ENCODE data around the gene PCBP4.

The PCBP4 gene

DNA sequence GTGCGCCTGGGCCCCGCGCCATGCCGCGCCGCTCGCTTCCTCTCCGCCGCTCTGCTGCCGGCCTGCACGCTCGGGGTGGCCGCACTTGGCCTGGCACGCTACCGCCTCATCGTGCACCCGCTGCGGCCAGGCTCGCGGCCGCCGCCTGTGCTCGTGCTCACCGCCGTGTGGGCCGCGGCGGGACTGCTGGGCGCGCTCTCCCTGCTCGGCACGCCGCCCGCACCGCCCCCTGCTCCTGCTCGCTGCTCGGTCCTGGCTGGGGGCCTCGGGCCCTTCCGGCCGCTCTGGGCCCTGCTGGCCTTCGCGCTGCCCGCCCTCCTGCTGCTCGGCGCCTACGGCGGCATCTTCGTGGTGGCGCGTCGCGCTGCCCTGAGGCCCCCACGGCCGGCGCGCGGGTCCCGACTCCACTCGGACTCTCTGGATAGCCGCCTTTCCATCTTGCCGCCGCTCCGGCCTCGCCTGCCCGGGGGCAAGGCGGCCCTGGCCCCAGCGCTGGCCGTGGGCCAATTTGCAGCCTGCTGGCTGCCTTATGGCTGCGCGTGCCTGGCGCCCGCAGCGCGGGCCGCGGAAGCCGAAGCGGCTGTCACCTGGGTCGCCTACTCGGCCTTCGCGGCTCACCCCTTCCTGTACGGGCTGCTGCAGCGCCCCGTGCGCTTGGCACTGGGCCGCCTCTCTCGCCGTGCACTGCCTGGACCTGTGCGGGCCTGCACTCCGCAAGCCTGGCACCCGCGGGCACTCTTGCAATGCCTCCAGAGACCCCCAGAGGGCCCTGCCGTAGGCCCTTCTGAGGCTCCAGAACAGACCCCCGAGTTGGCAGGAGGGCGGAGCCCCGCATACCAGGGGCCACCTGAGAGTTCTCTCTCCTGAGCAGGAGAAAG, 11.1 kb downstream of the PCBP4 start:
- DNase-seq (ENCODE audit: low read depth in 3 of 3): no peak

DNA sequence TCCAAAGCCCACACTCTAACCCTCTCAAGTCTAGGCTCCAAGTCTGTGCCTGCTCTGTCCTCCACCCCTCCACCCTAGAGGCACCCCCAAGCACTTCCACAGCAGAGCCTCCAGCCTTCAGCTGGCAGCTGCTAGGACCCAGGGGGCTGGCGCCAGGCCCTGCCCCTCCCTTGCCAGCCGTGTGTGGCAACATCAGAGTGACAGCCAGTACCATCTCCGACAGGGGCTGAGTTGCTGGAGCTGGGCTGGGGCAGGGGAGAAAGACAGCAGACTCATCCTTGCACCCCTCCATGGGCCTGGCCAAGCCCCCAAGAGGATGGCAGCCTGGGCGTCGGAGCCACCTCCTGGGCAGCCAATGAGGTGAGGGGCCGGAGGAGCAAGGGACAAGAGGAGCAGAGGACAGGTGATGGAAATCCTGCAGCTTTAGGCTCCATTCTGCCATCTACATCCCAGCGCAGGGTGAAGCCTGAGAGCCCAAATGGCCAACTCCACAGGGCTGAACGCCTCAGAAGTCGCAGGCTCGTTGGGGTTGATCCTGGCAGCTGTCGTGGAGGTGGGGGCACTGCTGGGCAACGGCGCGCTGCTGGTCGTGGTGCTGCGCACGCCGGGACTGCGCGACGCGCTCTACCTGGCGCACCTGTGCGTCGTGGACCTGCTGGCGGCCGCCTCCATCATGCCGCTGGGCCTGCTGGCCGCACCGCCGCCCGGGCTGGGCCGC, 11.9 kb downstream of the PCBP4 start, which contains the start of gene GPR62:
TSS of gene GPR62 (plus strand) at position 207 of the 718 bp plus-strand sequence. CDS start at position 479, 272 bp downstream.
- DNase-seq (ENCODE audit: low read depth in 3 of 3): no peak

DNA sequence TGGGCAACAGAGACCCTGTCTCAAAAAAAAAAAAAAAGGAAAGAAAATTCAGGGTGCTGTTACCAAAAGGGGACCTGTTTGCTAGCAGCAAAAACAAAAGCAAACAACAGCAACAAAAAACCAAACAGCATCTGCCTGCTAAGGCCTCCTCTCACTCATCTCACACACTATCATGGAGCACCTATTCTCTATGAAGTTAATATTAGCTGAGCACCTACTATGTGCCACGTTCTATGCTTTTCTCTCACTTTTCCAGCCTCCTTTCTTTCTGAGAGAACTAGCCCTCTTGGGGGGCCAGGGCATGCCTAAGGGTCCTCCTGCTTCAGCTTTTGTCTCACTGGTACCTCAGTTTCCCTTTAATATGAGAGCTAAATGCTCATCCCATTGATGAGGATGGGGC, 12.5 kb downstream of the PCBP4 start:
- DNase-seq (ENCODE audit: low read depth in 3 of 3): no peak

DNA sequence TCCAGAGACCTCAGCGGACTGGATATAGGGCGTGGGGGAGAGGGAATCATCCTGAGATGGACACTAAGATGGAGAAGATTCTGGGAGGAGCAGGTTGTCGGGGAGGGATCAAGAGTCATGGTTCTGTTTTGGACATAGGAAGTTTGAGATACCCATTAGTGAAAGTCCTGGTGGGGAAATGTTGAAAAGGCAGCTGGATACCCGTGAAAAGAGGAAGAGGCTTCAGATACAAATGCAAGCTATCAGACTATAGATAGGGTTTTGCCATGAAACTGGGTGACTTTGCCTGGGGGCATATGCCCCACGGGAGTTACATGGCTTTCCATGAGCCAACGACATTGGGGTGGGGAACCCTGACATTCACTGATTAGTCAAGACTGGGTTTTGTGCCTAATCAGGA, 13.1 kb downstream of the PCBP4 start:
- no peak for DNase-seq (ENCODE audit: low read depth in 3 of 3)

DNA sequence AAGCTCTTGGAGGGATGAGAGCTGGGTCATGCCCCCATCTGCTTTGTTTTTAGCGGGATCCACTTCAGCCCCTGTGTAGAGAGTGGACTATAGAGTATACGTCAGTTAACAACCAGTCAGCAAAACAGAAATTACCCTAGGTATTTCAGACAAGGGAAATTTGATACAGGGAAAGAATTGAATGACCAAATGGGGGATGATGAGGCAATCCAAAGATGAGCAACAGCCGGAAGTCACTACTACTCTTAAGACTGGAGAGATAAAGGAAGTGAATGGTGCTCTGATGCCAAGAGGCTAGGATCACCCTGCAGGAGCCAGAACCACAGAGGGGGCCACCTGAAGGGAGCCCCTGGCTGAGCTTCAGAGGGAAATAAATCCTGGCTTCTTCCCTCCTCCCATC, 13.8 kb downstream of the PCBP4 start:
- no peak for DNase-seq (ENCODE audit: low read depth in 3 of 3)

DNA sequence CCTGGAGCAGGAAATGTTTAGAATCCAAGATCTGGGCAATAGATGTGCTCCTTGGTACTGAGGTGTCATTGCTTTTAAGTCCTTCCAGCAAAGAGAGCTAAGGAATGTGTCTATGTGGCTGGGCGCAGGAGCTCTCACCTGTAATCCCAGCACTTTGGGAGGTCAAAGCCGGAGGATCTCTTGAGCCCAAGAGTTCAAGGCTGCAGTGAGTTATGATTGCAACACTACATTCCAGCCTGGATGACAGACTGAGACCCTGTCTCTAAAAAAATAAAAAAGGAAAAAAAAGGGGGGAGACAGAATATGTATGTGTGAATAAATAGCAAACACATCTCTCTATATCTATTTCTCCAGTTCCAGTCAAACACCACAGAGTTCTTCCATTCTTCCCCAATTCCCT, 16.4 kb downstream of the PCBP4 start:
- DNase-seq (ENCODE audit: low read depth in 3 of 3): no peak

DNA sequence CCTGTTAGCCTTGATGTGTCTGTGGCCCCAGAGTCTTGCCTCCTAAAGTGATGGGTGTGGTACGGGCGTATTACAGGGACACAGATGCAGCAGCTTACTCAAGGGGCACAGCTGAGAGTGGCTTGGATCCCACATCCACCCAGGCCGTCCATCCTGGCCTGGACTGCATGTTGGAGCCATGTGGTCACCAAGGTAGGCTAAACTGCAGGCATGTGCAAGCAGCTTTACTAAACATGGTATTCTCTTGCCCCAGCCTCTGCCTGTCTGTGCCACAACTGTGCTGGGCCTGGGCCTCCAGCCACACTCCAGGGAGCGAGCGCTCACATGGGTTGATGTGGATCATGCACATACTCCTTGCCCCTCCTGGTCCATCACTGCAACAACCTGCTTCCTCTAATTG, 18.1 kb downstream of the PCBP4 start:
- DNase-seq (ENCODE audit: low read depth in 3 of 3): no peak

DNA sequence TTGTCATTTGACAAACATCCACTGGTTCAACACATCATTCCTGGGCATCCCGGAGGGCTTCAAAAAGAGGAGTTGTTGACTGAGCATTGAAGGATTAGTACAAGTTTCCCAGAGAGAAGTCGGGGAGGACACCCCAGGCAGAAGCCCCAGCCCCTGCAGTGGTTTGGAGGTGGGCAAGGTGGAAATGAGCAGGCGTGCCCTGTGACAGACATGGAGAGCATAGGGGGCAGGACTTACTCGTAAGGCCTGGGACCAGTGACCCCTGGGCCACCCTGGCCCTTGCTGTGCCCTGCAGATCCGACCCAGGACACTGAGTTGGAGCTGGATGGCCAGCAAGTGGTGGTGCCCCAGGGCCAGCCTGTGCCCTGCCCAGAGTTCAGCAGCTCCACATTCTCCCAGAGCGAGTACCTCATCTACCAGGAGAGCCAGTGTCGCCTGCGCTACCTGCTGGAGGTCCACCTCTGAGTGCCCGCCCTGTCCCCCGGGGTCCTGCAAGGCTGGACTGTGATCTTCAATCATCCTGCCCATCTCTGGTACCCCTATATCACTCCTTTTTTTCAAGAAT, 19.2 kb downstream of the PCBP4 start:
- no peak for DNase-seq (ENCODE audit: low read depth in 3 of 3)

DNA sequence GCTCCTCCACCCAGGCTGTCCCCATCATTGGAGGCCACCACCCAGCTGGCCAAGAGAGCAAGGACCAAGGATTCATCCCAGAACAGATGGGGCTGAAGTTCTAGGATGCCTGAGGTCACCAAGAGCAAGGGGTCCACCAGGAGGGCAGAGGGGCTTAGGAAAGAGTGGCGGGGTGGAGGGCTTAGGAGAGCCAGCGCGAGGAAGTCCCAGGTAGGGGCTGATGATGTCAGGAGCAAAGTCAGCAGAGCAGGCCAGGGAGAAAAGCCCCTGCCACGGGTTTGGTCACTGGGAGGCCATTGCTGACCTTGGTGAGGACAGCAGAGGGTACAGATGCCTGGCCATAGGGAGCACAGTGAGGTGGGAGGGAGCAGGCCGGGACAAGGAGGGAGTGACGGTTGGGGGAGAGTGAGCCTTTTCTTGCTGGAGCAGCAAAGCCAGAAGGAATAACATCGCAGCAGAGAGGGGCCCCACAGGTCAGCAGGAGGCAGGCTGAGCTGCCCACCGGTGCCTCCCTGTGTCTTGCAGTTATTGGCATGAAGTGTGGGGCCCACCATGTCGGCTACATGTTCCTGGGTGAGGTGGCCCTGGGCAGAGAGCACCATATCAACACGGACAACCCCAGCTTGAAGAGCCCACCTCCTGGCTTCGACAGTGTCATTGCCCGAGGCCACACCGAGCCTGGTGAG, 19.9 kb downstream of the PCBP4 start:
- DNase-seq (ENCODE audit: low read depth in 3 of 3): no peak

DNA sequence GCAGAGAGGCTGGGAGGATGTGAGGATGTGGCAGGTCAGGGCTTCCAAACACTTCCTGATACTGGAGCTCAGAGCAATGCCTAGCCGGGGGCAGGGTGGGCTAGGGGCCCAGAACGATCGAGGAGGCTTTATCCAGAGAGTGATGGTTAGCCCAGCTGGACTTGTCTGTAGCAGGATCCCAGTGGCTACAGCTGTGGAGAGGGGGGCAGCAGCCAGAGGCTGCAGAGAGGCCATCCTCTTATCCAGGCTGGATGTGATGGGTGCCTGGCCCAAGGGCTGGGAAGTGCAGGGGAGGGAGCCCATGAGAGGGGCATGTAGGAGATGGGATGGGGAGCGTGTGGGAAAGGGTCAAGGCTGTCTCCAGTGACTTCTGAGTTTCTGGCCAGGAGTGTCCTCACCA, 20.5 kb downstream of the PCBP4 start:
- no peak for DNase-seq (ENCODE audit: low read depth in 3 of 3)

DNA sequence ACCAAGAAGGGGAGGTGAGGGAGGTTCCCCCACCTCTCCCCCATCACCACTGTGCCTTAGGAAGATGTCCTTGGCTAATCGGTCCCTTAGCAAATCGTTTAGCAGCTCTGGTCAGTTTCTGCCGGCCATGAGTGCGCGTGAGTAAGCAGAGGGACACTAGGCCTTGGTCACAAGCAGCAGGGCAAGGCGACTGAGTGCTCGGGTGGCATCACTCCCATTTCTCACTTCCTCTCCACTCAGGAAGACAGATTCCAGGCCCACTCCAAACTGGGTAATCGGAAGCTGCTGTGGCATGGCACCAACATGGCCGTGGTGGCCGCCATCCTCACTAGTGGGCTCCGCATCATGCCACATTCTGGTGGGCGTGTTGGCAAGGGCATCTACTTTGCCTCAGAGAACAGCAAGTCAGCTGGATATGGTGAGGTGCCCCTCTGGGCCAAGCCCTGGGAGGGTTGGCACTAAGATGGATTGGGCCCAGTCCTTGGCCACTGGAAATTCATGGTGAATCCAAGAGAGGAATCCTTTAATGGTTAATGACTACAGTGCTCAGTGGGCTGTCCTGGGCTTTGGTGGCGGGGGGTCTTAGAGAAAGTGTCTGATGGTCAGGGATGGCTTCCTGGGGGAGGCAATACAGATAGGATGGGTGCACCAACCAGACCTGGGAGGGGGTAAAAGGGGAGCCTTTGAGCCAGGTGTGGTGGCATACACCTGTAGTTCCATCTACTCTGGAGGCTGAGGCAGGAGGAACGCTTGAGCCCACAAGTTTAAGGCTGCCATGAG, 21.1 kb downstream of the PCBP4 start:
- no peak for DNase-seq (ENCODE audit: low read depth in 3 of 3)

DNA sequence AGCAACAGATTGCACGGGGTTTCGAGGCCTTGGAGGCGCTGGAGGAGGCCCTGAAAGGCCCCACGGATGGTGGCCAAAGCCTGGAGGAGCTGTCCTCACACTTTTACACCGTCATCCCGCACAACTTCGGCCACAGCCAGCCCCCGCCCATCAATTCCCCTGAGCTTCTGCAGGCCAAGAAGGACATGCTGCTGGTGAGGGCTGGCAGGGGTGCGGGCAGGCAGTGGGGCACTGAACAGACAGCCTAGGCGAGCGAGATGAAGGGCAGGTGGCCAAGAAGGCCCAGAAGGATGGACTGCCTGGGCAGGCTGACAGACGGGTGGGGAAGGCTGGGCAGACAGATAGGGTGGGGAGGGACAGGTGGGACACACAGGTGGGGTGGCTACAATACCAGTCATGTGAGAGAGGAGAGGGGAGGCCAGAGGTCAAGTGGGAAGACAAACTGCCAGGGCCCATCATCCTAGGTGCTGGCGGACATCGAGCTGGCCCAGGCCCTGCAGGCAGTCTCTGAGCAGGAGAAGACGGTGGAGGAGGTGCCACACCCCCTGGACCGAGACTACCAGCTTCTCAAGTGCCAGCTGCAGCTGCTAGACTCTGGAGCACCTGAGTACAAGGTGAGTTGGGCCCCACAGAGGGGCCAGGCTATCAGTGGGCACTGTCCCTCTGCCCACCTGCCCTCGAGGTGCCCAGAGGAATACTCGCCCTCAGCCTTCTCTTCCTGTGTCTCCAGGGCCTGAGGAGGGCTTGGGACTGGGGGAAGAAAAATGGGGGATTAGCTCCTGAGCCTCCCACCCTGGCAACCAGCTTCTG, 22.0 kb downstream of the PCBP4 start:
- no peak for DNase-seq (ENCODE audit: low read depth in 3 of 3)

DNA sequence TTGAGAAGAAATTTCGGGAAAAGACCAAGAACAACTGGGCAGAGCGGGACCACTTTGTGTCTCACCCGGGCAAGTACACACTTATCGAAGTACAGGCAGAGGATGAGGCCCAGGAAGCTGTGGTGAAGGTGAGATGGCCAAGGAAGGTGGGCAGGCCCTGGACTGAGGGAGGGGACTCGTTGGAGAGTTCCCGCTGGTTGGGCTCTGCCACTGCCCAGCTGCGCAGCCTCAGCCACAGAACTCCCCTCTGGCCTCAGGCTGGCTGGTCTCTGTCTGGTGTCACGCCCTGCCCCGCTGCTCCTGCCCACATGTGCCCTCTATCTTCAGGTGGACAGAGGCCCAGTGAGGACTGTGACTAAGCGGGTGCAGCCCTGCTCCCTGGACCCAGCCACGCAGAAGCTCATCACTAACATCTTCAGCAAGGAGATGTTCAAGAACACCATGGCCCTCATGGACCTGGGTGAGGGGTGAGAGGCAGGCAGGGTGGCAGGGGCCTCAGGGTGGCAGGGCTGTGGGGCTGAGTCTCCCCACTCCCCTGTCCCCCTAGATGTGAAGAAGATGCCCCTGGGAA, 22.7 kb downstream of the PCBP4 start:
- no peak for DNase-seq (ENCODE audit: low read depth in 3 of 3)

DNA sequence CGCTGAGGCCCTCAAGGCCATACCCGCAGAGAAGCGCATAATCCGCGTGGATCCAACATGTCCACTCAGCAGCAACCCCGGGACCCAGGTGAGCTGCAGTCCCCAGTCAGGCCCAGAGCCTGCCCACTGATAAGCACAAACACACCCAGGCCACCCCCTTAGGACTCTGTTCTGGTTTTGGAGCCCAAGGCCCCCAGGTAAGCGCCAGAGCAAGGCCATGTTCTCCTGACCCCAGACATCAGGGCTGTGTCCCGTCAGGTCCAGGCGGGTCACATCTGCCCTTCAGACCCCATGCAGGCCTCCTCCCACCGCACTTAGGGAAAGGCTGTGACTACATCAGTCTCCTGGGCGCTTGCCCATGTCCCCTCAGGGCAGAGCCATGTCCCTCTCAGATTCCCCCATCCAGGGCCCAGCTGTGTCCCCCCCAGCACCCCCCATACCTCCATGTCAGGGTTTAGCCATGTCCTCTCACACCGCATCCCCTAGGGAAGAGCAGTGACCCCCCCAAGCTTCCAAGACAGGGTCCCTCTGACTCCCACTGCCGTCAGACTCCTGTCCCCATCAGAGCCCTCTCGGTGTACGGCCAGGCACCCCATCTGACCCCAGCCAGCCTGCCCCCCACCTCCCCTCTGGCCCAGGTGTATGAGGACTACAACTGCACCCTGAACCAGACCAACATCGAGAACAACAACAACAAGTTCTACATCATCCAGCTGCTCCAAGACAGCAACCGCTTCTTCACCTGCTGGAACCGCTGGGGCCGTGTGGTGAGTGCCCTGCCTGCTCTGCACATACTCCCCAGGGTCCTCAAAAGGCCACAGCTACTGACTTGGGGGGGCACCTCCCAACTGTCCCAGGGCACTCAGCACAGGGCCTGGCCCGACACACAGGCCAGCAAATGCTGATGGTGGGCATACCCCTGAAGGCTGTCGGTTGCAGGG, 23.5 kb downstream of the PCBP4 start:
- no peak for DNase-seq (ENCODE audit: low read depth in 3 of 3)

DNA sequence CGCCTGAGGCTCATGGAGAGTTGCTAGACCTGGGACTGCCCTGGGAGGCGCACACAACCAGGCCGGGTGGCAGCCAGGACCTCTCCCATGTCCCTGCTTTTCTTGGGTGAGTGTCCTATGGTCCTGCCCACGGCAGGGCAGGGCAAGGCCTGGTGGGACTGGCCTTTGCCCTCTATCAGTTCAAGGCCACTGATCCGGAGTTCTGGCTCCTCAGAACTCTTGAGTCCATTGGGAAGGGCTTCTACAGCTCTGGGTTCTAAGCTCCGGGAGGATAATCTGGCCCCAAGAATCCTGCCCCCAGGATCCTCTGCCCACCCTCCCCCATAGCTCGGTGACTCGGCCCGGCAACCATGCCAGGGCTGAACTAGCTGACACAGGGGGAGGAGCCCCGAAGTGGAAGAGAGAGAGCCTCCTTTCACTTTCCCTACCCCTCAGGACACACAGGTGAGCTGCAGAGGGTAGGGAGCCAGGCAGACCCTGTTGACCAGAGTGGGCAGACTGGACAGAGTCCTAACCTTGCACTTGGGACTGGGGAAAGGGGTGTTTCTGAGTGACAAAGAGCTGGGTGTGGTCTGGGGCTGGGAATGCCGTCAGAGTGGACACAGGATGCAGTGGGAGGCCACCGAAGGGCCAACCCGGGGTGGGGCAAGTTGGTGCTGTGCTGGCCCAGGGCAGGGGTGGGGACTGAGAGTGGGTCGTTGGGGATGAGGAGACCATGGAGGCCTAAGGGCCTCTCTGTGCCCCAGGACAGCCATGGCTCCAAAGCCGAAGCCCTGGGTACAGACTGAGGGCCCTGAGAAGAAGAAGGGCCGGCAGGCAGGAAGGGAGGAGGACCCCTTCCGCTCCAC, 24.4 kb downstream of the PCBP4 start:
- DNase-seq (ENCODE audit: low read depth in 3 of 3): peak; percentile 33 to 61 (median 46)

DNA sequence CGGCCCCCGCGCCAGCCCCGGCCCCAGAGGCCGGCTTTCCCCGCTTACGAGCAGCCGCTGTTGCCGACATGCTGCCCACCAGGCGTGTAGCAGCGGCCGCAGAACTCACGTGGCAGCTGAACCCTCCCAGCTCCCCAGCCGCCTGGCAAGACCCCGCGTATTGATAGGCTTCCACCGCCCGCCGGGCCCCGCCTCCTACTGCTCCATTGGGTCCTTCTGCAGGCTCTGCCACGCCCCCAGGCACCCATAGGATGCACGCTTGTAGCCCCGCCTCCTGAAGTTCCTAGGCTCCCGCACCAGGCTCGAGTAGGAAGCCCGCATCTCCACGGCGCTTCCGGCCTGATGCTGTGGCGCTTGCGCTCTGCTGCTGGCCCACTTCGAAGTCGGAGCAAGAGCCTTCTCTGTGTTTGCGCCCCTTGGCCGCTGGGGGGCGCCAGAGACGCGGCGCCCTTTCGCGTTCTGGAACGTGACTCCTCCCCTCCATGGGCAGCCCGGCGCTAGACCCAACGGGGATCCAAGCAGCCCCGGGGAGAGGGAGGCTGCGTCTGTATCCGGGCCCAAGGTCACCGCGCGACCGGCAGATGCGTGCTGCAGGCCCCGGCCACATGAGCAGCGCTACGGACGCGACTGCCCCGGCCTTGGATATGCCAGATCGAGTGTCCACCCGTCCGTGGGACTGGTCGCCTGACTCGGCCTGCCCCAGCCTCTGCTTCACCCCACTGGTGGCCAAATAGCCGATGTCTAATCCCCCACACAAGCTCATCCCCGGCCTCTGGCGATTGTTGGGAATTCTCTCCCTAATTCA, 25.3 kb downstream of the PCBP4 start, which contains the start of the genes PARP3 and RRP9:
TSS of gene PARP3 (plus strand) at position 566 of the 805 bp plus-strand sequence. CDS start 993 bp downstream, outside the sequence.
TSS of gene RRP9 (minus strand) at position 107 of the 805 bp plus-strand sequence. CDS start at position 70, 37 bp downstream.
- DNase-seq (ENCODE audit: low read depth in 3 of 3): peak; percentile 99 to 100 (median 99)

DNA sequence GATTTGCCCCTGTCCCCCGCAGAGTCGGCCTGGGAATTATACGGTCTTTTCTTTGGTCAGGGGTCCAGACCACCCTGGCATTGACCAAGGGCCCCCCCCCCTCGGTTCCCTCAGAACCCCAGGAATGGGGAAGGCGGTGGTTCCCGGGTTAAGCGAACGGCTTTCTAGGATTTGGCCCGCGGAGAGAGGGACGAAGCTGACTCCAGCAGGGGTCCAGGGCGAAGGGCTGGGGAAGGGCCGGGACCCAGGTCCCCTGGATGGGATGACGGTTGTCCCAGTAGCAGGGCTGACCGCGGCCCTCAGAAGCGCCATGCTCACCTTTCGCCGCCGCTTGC, 25.8 kb downstream of the PCBP4 start:
- no peak for DNase-seq (ENCODE audit: low read depth in 3 of 3)
